ENCODE data around the gene S100A2. TPM values are rescaled to one million over a fixed set of nuclear protein-coding genes. Genes with fewer than 3 reads are reported as not detected.

Gene S100A2
- total RNA-seq, 1 donor from 2014 or later: 1,251 TPM

DNA sequence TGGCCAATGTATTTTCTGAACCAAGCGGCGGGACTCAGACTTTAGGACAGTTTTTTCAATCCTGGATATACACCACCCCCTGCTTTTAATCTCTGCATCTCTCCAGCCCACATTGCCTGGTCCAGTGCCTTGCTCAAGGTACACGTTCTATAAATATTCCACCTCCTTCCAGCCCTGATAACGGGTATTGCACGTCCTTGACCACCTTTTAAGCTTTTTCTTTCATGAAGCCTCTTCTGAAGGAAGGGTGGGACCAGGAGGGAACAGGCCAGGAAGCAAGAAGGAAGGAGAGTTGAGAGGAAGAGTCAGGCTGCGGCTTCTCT is 43.9 kb upstream of the S100A2 start:
- FAIRE-seq (no peak), DNase-seq (ENCODE audit: low read depth) (no peak)
- TF ChIP-seq, protein P1, sequence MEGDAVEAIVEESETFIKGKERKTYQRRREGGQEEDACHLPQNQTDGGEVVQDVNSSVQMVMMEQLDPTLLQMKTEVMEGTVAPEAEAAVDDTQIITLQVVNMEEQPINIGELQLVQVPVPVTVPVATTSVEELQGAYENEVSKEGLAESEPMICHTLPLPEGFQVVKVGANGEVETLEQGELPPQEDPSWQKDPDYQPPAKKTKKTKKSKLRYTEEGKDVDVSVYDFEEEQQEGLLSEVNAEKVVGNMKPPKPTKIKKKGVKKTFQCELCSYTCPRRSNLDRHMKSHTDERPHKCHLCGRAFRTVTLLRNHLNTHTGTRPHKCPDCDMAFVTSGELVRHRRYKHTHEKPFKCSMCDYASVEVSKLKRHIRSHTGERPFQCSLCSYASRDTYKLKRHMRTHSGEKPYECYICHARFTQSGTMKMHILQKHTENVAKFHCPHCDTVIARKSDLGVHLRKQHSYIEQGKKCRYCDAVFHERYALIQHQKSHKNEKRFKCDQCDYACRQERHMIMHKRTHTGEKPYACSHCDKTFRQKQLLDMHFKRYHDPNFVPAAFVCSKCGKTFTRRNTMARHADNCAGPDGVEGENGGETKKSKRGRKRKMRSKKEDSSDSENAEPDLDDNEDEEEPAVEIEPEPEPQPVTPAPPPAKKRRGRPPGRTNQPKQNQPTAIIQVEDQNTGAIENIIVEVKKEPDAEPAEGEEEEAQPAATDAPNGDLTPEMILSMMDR (IDR thresholded peaks at IDR 0.05; ENCODE audit: insufficient read depth, low read length, severe bottlenecking): no peak
- H3K36me3 ChIP-seq (ENCODE audit: control insufficient read depth, insufficient read depth, low read length): peaks cover 31% of the 10 kb centered on the region
- peak overlapping the region; percentile 88 for H3K4me3 ChIP-seq (ENCODE audit: low read depth, low read length)
- no peaks in the 10 kb centered on the region for H3K27me3 ChIP-seq (ENCODE audit: control insufficient read depth, insufficient read depth, low read length)

DNA sequence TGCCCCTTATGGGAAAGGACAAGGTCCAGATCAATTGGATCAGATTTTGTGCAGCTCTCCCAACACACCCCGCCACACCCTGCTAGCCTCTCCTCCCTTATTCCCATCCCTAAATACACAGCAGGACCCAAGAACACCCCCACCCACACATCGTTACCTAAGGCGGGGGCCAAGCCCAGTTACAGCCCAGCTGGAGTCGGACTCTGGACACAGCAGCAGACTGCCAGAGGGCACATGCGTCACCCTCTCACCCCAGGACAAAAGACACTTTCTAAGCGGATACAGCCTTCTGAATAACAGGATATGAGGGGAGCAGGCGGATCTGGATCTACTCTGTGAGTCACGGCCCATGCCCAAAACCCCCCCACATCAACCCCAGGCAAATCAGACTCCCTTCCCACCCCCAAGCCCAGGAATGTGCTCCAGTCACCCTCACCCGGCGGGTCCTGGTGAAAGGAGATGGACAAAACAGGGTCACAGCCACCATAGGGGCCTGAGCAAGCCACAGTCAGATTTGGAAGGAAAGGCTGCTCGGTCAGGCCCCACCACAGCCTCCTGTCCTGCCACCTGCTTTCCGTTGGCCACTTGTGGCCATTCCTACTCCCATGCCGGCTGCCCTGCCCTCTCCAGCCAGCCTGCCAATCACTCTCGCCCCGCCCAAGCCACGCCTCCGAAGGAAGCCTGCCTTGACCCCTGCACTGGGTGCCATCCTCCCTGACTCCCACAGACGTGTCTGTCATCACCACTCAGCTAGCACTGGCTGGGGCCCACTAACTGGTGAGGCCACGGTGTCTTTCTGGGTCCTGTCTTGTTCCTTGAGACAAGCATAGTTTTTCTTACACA is 43.3 kb upstream of the S100A2 start:
- peaks cover 31% of the 10 kb centered on the region for H3K36me3 ChIP-seq (ENCODE audit: control insufficient read depth, insufficient read depth, low read length)
- DNase-seq (ENCODE audit: low read depth): peak; percentile 98

DNA sequence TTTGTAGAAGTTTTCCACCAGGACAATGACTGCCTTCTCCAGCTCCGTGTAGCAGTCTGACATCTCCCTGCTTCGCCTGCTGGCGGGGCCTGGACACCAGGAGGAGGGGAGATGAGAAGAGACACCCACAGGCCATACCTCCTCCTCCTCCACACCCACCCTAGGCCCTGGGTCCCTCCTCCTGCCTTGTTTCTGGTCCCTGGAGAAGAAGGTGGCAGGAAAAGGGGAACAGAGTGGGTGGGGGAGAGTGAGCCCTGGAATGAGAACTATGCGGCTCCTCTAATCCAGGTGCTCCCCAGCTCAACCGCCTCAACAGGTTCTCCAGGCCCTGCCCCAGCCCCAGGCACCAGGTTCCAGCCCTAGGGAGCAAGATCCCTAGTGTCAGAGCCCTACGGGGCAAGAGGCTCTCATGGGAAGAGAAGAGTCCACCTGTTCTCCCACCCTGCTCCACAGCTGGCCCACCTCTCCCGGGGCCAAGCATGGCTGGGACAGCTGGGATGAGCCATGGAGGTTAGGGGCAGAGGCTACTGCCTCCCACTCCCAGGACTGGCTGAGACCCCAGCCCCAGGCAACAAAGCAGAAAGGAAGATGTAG is 42.5 kb upstream of the S100A2 start:
- Histone ChIP-seq H3K36me3 (ENCODE audit: control insufficient read depth, insufficient read depth, low read length) (peaks cover 31% of the 10 kb centered on the region), H3K27me3 (ENCODE audit: control insufficient read depth, insufficient read depth, low read length) (no peaks in the 10 kb centered on the region), H3K4me3 (ENCODE audit: low read depth, low read length) (no peak overlapping the region)
- TF ChIP-seq, protein P1 (IDR thresholded peaks at IDR 0.05; ENCODE audit: insufficient read depth, low read length, severe bottlenecking): no peak
- DNase-seq (ENCODE audit: low read depth) (peak; percentile 35), FAIRE-seq (no peak)

More for the DNA sequence above, 43.3 kb upstream of the S100A2 start:
- no peaks in the 10 kb centered on the region for H3K27me3 ChIP-seq (ENCODE audit: control insufficient read depth, insufficient read depth, low read length)
- FAIRE-seq: no peak
- peak overlapping the region; percentile 88 for H3K4me3 ChIP-seq (ENCODE audit: low read depth, low read length)
- TF ChIP-seq, protein P1 (IDR thresholded peaks at IDR 0.05; ENCODE audit: insufficient read depth, low read length, severe bottlenecking): no peak

DNA sequence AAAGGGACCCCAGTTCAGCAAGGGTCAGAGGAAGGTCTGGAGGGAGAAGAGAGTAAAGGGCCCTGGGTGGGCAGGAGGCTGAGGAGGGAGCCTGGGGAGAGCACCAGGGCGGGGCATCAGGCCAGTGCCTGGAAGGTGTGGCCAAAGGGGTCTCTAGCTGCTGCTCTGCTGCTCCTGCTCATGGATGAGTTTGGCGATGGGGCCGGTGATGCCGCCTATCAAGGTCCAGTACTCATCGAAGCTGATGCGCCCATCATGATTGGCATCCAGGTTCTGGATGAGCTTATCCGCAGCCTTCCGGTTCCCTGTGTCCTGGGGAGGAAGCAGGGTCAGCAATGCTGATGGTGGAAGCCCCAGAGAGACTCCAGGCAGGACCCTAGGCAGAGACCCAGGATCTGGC is 41.7 kb upstream of the S100A2 start:
- H3K27me3 ChIP-seq (ENCODE audit: control insufficient read depth, insufficient read depth, low read length): no peaks in the 10 kb centered on the region
- H3K4me3 ChIP-seq (ENCODE audit: low read depth, low read length): no peak overlapping the region
- peaks cover 31% of the 10 kb centered on the region for H3K36me3 ChIP-seq (ENCODE audit: control insufficient read depth, insufficient read depth, low read length)
- TF ChIP-seq, protein P1 (IDR thresholded peaks at IDR 0.05; ENCODE audit: insufficient read depth, low read length, severe bottlenecking): no peak
- DNase-seq (ENCODE audit: low read depth) (no peak), FAIRE-seq (no peak)

DNA sequence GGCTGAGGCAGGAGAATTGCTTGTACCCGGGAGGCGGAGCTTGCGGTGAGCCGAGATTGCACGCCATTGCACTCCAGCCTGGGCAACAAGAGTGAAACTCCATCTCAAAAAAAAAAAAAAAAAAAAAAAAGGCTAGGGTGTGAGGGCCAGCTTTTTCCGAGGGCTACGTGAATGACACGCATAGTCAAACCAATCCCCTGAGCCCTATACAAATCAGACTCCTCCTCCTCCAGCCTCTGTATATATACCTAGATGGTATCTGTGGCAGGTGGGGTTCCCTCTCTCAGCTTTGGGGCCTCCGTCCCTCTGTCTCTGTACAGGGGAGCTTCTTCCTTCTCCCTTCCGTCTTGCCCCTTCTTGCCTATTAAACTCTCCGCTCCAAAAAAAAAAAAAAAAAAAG is 40.5 kb upstream of the S100A2 start:
- Histone ChIP-seq H3K36me3 (ENCODE audit: control insufficient read depth, insufficient read depth, low read length) (peaks cover 29% of the 10 kb centered on the region), H3K4me3 (ENCODE audit: low read depth, low read length) (no peak overlapping the region), H3K27me3 (ENCODE audit: control insufficient read depth, insufficient read depth, low read length) (no peaks in the 10 kb centered on the region)
- TF ChIP-seq, protein P1 (IDR thresholded peaks at IDR 0.05; ENCODE audit: insufficient read depth, low read length, severe bottlenecking): no peak
- FAIRE-seq: no peak
- DNase-seq (ENCODE audit: low read depth): no peak
